Ovary (tissue), 9 donors: Measurements from ENCODE around the gene GULP1. TPM values are rescaled to one million over a fixed set of nuclear protein-coding genes. Genes with fewer than 3 reads are reported as not detected.
"Not testable (repeated sequence)": the region's sequence is repeated elsewhere in the genome, so short reads cannot be mapped to it uniquely, and the experiment has no call there.

Experiments
- DNase-seq, 5 donors: peaks; one replicate each; pipeline ENCODE4 v3.0.0-alpha.2; 2019 to 2020
- H3K27ac ChIP-seq, 2 donors: fragments of 200-600 bp; one replicate each; pipeline versions ENCODE4 v1.5.1 to v1.8.0; 2019 to 2022
- H3K27me3 ChIP-seq: fragments of 200-600 bp; one replicate; pipeline ENCODE4 v1.8.0; 2022
- H3K36me3 ChIP-seq: fragments of 200-600 bp; sonication (generic); one replicate; pipeline ENCODE4 v1.5.1; 2019
- H3K4me1 ChIP-seq: one replicate; pipeline ENCODE4 v1.8.1; 2013; ENCODE audit warnings: mild to moderate bottlenecking, moderate library complexity; ENCODE audit not compliant: insufficient read depth
- H3K4me3 ChIP-seq: fragments of 200-600 bp; sonication (generic); one replicate; pipeline ENCODE4 v1.5.1; 2017
- H3K9me3 ChIP-seq, 2 donors: fragments of 200-600 bp in 1 of 2; sonication (generic) in 1 of 2; one replicate each; pipeline versions ENCODE4 v1.5.1 to v1.8.1; 2013 to 2019; ENCODE audit warnings: mild to moderate bottlenecking in 1 of 2, moderate library complexity in 1 of 2
- EP300 ChIP-seq: sonication (generic); formaldehyde crosslinking; IDR thresholded peaks from one replicate; pipeline ENCODE4 v1.6.1; 2017; ENCODE audit warnings: antibody characterized with exemption
- POLR2A ChIP-seq: fragments of 450-650 bp; IDR thresholded peaks from one replicate; pipeline ENCODE4 v1.6.1; 2017; ENCODE audit warnings: antibody characterized with exemption, mild to moderate bottlenecking, moderate library complexity
- WGBS, 3 donors: extraction: QIAGEN DNeasy Blood & Tissue Kit in 1 of 3; methylation state at CpG; one replicate each; pipeline versions ENCODE4 v1.1.5 to v1.1.7; 2013 to 2017; 5-methylcytosine and 5-hydroxymethylcytosine counted together
- intact Hi-C, 4 donors: fragments of 100-400 bp; cut with DNase I; formaldehyde crosslinking; loops; one replicate each; pipeline versions ENCODE4 v1.11.0 to v1.15.1; 2022 to 2023
- polyA plus RNA-seq, 2 donors: library from polyadenylated mRNA; stranded (reverse); fragments of 200-250 nt in 1 of 2; fragments of 350-450 nt in 1 of 2; fragmentation: Illumina TruSeq in 1 of 2; extraction: RNeasy Lipid Tissue Mini Kit (QIAGEN cat#74804) in 1 of 2; gene quantifications; one replicate each; pipeline ENCODE4 v1.2.3, GENCODE V29; 2013 to 2014
- total RNA-seq, 7 donors: library from RNA; depleted of rRNA in 2 of 7; stranded (reverse); fragments of >200 nt in 2 of 7; fragmentation: NEBNext Ultra II Directional in 3 of 7; extraction: Animal tissue kit (Norgen Biotek cat#: 25700) in 3 of 7; gene quantifications; one replicate each; pipeline versions ENCODE4 v1.1.0 to v1.2.4, GENCODE V29; 2016 to 2023
- TF ChIP-seq, protein P1 (sequence below), 3 donors: fragments of 450-650 bp in 2 of 3; fragments of 200-600 bp in 1 of 3; IDR thresholded peaks; one replicate each; pipeline versions ENCODE4 v1.5.1 to v1.8.0; 2016 to 2022; ENCODE audit warnings: antibody characterized with exemption in 3 of 3, mild to moderate bottlenecking in 1 of 3
- donor health status: DM: no; HTN: no; CAD: no; lungs with moderate emphysema.
- donor health status: DM: no; HTN: no; CAD: no.
- donor health status: Bipolar disorder and iron deficiency.
- donor health status: DM: yes; HTN: yes; CAD: no.
- donor health status: DM: no; HTN: no; CAD: no.
- donor health status: DM: yes; HTN: yes; CAD: no.

The GULP1 gene
- total and polyA plus RNA-seq, 9 donors = 22.3 to 57.7 (median 42.9) TPM

DNA sequence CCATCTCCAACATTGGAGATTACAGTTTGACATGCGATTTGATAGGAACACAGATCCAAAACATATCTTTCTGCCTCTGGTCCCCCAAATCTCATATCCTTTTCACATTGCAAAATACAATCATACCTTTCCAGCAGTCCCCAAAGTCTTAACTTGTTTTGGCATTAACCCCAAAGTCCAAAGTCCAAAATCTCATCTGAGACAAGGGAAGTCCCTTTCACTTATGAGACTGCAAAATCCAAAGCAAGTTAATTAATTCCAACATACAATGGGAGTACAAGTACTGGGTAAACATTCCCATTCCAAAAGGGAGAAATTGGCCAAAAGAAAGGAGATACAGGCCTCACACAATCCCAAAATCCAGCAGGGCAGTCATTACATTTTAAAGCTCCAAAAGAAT lies 265.4 kb downstream of the GULP1 start:
- no peaks in the 10 kb centered on the region for H3K4me1 ChIP-seq
- no peaks in the 10 kb centered on the region for H3K36me3 ChIP-seq
- H3K9me3 ChIP-seq = peaks cover 0 to 6% of the 10 kb centered on the region in 2 donors
- H3K27me3 ChIP-seq = no peaks in the 10 kb centered on the region
- 97 to 100% (median 100%) methylated on average over 1 of the region's 1 CpG for WGBS, 3 donors
- TF ChIP-seq POLR2A (no peak), EP300 (no peak)
- TF ChIP-seq, protein P1, sequence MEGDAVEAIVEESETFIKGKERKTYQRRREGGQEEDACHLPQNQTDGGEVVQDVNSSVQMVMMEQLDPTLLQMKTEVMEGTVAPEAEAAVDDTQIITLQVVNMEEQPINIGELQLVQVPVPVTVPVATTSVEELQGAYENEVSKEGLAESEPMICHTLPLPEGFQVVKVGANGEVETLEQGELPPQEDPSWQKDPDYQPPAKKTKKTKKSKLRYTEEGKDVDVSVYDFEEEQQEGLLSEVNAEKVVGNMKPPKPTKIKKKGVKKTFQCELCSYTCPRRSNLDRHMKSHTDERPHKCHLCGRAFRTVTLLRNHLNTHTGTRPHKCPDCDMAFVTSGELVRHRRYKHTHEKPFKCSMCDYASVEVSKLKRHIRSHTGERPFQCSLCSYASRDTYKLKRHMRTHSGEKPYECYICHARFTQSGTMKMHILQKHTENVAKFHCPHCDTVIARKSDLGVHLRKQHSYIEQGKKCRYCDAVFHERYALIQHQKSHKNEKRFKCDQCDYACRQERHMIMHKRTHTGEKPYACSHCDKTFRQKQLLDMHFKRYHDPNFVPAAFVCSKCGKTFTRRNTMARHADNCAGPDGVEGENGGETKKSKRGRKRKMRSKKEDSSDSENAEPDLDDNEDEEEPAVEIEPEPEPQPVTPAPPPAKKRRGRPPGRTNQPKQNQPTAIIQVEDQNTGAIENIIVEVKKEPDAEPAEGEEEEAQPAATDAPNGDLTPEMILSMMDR (IDR thresholded peaks at IDR 0.05) = no peak
- no peak overlapping the region for H3K27ac ChIP-seq
- DNase-seq = no peak
- H3K4me3 ChIP-seq = no peak overlapping the region
- intact Hi-C loops = no loop called here

DNA sequence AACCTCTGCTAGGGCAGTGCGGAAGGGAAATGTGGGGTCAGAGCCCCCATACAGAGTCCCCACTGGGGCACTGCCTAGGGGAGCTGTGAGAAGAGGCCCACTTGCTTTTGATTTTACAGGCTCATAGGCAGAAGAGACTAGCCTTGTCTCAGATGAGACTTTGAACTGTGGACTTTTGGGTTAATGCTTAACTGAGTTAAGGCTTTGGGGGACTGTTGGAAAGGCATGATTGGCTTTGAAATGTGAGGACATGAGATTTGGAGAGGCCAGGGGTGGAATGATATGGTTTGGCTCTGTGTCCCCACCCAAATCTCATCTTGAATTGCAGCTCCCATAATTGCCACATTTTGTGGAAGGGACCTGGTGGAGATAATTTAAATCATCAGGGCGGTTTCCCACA lies 267.8 kb downstream of the GULP1 start:
- H3K4me1 ChIP-seq, H3K4me3 ChIP-seq, DNase-seq, intact Hi-C loops, H3K27ac ChIP-seq, H3K27me3 ChIP-seq, H3K9me3 ChIP-seq, H3K36me3 ChIP-seq: not testable (repeated sequence)
- WGBS, 3 donors = 96 to 98% (median 97%) methylated on average over 2 of the region's 2 CpGs

DNA sequence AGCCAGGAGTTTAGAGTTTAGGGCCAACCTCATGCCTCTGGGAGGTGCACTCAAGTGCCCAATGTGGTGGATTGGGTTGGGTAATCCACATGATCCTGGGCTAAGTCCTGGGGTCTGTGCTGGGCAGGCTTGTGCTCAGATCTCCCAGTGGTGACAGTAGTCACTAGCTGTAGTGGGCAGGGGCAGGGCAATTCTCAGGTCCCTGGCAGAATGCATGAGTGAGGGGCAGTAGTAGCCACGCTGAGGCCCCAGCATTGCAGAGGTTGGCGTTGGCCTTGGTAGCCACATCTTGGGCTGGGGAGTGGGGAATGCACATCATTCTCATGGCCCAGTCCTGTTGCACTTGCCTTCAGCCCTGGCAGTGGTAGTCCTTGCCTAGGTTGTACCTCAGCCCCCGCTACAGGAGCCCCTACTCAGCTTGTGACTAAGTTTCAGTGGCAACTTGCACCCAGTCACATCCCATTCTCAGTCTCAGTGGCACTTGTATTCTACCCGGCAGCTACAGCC lies 269.9 kb downstream of the GULP1 start:
- TF ChIP-seq EP300 (no peak), POLR2A (no peak)
- TF ChIP-seq, protein P1 (IDR thresholded peaks at IDR 0.05) = no peak
- H3K4me3 ChIP-seq = no peak overlapping the region
- intact Hi-C loops = no loop called here
- H3K36me3 ChIP-seq = no peaks in the 10 kb centered on the region
- WGBS, 3 donors = 89 to 100% (median 97%) methylated on average over 3 to 4 of the region's 4 CpGs
- H3K27me3 ChIP-seq = no peaks in the 10 kb centered on the region
- H3K27ac ChIP-seq = no peak overlapping the region
- H3K9me3 ChIP-seq = peaks cover 0 to 6% of the 10 kb centered on the region in 2 donors
- no peaks in the 10 kb centered on the region for H3K4me1 ChIP-seq
- no peak for DNase-seq

DNA sequence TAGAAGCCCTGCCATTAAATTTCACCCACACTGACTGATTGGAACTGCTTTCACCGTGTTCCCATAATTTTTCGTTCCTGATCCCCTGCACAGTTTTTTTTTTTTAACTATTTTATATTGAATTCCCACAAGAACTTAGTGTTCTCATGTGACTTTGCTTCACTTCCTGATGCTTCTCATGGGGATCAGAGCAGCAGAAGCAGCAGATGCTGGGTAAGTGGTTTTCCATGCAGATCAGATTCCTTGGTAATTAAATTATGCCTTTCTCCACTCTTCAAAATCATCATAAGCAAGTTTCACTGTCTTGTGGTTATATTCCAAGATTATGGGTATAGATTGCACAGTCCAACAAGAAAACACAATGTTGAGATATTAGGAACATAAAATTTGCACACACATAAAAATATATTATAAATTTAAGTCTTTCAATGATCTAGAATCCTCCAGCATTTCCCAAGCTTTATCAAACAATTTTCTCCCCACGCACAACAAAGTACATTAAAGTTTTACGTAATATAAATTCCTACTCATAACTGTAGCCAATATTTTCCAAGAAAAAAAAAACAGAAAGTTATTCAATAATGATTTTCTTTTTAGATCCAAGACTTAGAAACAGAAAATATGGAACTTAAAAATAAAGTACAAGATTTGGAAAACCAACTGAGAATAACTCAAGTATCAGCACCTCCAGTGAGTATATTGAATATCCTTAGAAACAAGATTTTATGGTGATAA lies 277.9 kb downstream of the GULP1 start:
- WGBS, 3 donors = 84 to 85% (median 84%) methylated on average over 4 of the region's 4 CpGs
- Histone ChIP-seq H3K4me3 (no peak overlapping the region), H3K27ac (no peak overlapping the region), H3K4me1 (no peaks in the 10 kb centered on the region), H3K9me3 (no peaks in the 10 kb centered on the region), H3K27me3 (no peaks in the 10 kb centered on the region), H3K36me3 (no peaks in the 10 kb centered on the region)
- DNase-seq = no peak
- intact Hi-C loops = no loop called here
- TF ChIP-seq POLR2A (no peak), EP300 (no peak)
- TF ChIP-seq, protein P1 (IDR thresholded peaks at IDR 0.05) = no peak

DNA sequence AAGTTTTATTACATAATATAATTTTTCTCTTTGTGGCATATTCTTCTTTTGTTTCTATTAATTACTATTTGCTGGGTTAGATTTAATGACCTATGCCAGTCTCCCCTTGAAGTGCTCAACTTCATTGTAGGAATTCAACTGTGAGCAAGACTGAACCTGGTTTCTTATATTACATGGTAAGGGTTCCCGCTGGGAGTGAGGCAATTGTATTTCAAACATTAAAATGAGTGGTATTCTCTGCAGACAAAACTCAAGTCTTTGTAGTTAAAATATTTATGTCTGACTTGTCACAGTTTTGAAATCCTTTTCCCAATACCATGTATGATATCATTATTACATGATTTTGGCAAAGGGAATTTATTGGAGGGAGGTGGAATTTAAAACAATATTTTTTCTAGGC lies 278.7 kb downstream of the GULP1 start:
- no peaks in the 10 kb centered on the region for H3K9me3 ChIP-seq
- H3K27ac ChIP-seq = no peak overlapping the region
- TF ChIP-seq, protein P1 (IDR thresholded peaks at IDR 0.05) = no peak
- no peak for TF ChIP-seq POLR2A
- TF ChIP-seq EP300 = no peak
- WGBS, 3 donors = 21 to 41% (median 33%) methylated on average over 1 of the region's 1 CpG
- no peaks in the 10 kb centered on the region for H3K36me3 ChIP-seq
- intact Hi-C loops = no loop called here
- DNase-seq = no peak
- no peaks in the 10 kb centered on the region for H3K4me1 ChIP-seq
- no peak overlapping the region for H3K4me3 ChIP-seq
- H3K27me3 ChIP-seq = no peaks in the 10 kb centered on the region
